Endothelial cell of umbilical vein (primary cell): Measurements from ENCODE around the gene MSTO1. TPM values are rescaled to one million over a fixed set of nuclear protein-coding genes. Genes with fewer than 3 reads are reported as not detected.
"Not testable (repeated sequence)": the region's sequence is repeated elsewhere in the genome, so short reads cannot be mapped to it uniquely, and the experiment has no call there.

Experiments used
- BruUV-seq: library from RNA; stranded (reverse); fragments of 400-500 nt; replicated peaks from 2 replicates; lab custom pipeline; 2021; lab: Mats Ljungman, UMichigan
- CTCF ChIA-PET: fragments of 300-600, 350-600 bp; sonication (Branson Sonifier 250); formaldehyde crosslinking; loops from one replicate; lab custom pipeline; 2021; ENCODE audit warnings: antibody characterized with exemption, inconsistent platforms; lab: Charles Lee
- POLR2A ChIA-PET: fragments of 300-600, 350-600 bp; sonication (Branson Sonifier 250); formaldehyde crosslinking; loops from one replicate; lab custom pipeline; 2021; ENCODE audit warnings: antibody characterized with exemption, inconsistent platforms; lab: Charles Lee
- DNase-seq: peaks from one replicate; pipeline ENCODE4 v3.0.0-alpha.2; 2011; ENCODE audit warnings: low read depth, low spot score
- FAIRE-seq: peaks from 2 replicates; lab custom pipeline; 2011; peaks lifted over from hg19 to GRCh38; lab: Jason Lieb, UNC
- H2AFZ ChIP-seq: 2 replicates; pipeline ENCODE4 v1.6.0; 2012; ENCODE audit warnings: low read depth, low read length, control low read depth, inconsistent platforms
- H3K27ac ChIP-seq: 2 replicates; pipeline ENCODE4 v1.5.1; 2011; ENCODE audit warnings: low read depth, mild to moderate bottlenecking, control low read depth, low read length, moderate library complexity; ENCODE audit not compliant: insufficient read depth
- H3K27me3 ChIP-seq, 2 experiments: 2 replicates each; pipeline versions ENCODE4 v1.6.0 to v1.6.1; 2011; ENCODE audit warnings: low read length in 2 of 2, mixed read lengths in 1 of 2; ENCODE audit not compliant: control insufficient read depth in 2 of 2, insufficient read depth in 2 of 2
- H3K36me3 ChIP-seq, 2 experiments: 2 replicates in 1 of 2; 3 replicates in 1 of 2; pipeline ENCODE4 v1.5.1; 2011; ENCODE audit warnings: low read length in 2 of 2, mild to moderate bottlenecking in 1 of 2, moderate library complexity in 1 of 2; ENCODE audit not compliant: control insufficient read depth in 2 of 2, insufficient read depth in 2 of 2; ENCODE audit errors: extremely low read depth in 1 of 2
- H3K4me1 ChIP-seq: 3 replicates; pipeline ENCODE4 v1.5.1; 2011; ENCODE audit warnings: mild to moderate bottlenecking, low read length; ENCODE audit not compliant: control insufficient read depth, insufficient read depth; ENCODE audit errors: extremely low read depth
- H3K4me2 ChIP-seq: 2 replicates; pipeline ENCODE4 v1.6.1; 2011; ENCODE audit warnings: low read length, control low read depth, mixed read lengths; ENCODE audit not compliant: insufficient read depth
- H3K4me3 ChIP-seq, 3 experiments: fragments of 200-600 bp in 1 of 3; sonication (generic), shearing (Covaris generic) in 1 of 3; replicated peaks in 1 of 3; 2 replicates each; pipeline ENCODE4 v1.5.1; 2011 to 2016; ENCODE audit warnings: control low read depth in 3 of 3, low read length in 3 of 3, mild to moderate bottlenecking in 2 of 3, inconsistent platforms in 1 of 3, low read depth in 1 of 3, moderate library complexity in 1 of 3; ENCODE audit not compliant: insufficient read depth in 1 of 3
- H3K79me2 ChIP-seq: 2 replicates; pipeline ENCODE4 v1.6.0; 2012; ENCODE audit warnings: low read length, inconsistent platforms; ENCODE audit not compliant: control insufficient read depth, insufficient read depth
- H3K9ac ChIP-seq: replicated peaks from 2 replicates; pipeline ENCODE3; 2011; ENCODE audit warnings: low read length, control low read depth; ENCODE audit not compliant: insufficient read depth; ENCODE audit errors: extremely low read depth
- H3K9me1 ChIP-seq: replicated peaks from 3 replicates; pipeline ENCODE4 v1.6.0; 2011; ENCODE audit warnings: mild to moderate bottlenecking, low read length; ENCODE audit not compliant: control insufficient read depth, insufficient read depth; ENCODE audit errors: extremely low read depth
- H3K9me3 ChIP-seq: replicated peaks from 2 replicates; pipeline ENCODE4 v1.5.1; 2012; ENCODE audit warnings: low read length, inconsistent platforms; ENCODE audit not compliant: control insufficient read depth, insufficient read depth
- H4K20me1 ChIP-seq: replicated peaks from 2 replicates; pipeline ENCODE3; 2011; ENCODE audit warnings: mild to moderate bottlenecking, low read length; ENCODE audit not compliant: control insufficient read depth, insufficient read depth; ENCODE audit errors: extremely low read depth
- EZH2 ChIP-seq: IDR thresholded peaks from 2 replicates; pipeline ENCODE4 v1.6.1; 2012; ENCODE audit warnings: borderline replicate concordance, low read depth, mild to moderate bottlenecking, moderate library complexity, low read length, inconsistent platforms; ENCODE audit not compliant: severe bottlenecking
- FOS ChIP-seq: IDR thresholded peaks from 2 replicates; pipeline ENCODE4 v1.6.1; 2011; ENCODE audit warnings: mild to moderate bottlenecking, low read length, moderate library complexity, borderline replicate concordance; ENCODE audit not compliant: insufficient read depth
- GATA2 ChIP-seq: IDR thresholded peaks from 2 replicates; pipeline ENCODE4 v1.7.0; 2011; ENCODE audit warnings: low read depth, mild to moderate bottlenecking, moderate library complexity, mixed read lengths, low read length; ENCODE audit not compliant: insufficient read length, insufficient read depth
- JUN ChIP-seq: IDR thresholded peaks from 2 replicates; pipeline ENCODE4 v1.6.1; 2011; ENCODE audit warnings: borderline replicate concordance, low read depth; ENCODE audit not compliant: insufficient read length, insufficient read depth
- MYC ChIP-seq: IDR thresholded peaks from one replicate; pipeline ENCODE4 v1.6.1; 2011; ENCODE audit warnings: mild to moderate bottlenecking, low read depth, low read length
- POLR2A ChIP-seq: IDR thresholded peaks from 2 replicates; pipeline ENCODE4 v1.6.1; 2012; ENCODE audit warnings: low read depth, mild to moderate bottlenecking, control low read depth, low read length
- POLR2AphosphoS5 ChIP-seq: IDR thresholded peaks from 2 replicates; pipeline ENCODE4 v1.6.1; 2012; ENCODE audit warnings: low read depth, mild to moderate bottlenecking, control low read depth, low read length, moderate library complexity; ENCODE audit not compliant: insufficient read depth
- dilution Hi-C: fragments of 300-500 bp; cut with MboI; formaldehyde crosslinking; loops from one replicate; pipeline ENCODE4 v1.15.0; 2019; ENCODE audit warnings: low sequenced_read_pairs; ENCODE audit not compliant: extremely low pct_ligation_motif_present
- intact Hi-C: fragments of 100-400 bp; cut with micrococcal nuclease; formaldehyde crosslinking; loops from one replicate; pipeline ENCODE4 v1.10.0; 2022
- polyA plus RNA-seq, 4 experiments: library from polyadenylated mRNA; depleted of rRNA in 3 of 4; stranded (reverse) in 3 of 4; unstranded in 1 of 4; fragments of >200 nt; gene quantifications; 2 replicates each; pipeline versions ENCODE4 v1.2.1 to v1.2.3, GENCODE V29; 2011 to 2012; ENCODE audit warnings: missing spikeins in 1 of 4
- total RNA-seq: library from RNA; stranded (reverse); gene quantifications from 2 replicates; pipeline ENCODE4 v1.2.3, GENCODE V29; 2021
- TF ChIP-seq, protein P1 (sequence below), 2 donors: IDR thresholded peaks; 1 replicate in 1 of 2; 2 replicates in 1 of 2; pipeline ENCODE4 v1.5.1; 2011; ENCODE audit warnings: low read length in 2 of 2, mild to moderate bottlenecking in 2 of 2, moderate library complexity in 2 of 2, control low read depth in 1 of 2, inconsistent platforms in 1 of 2, low read depth in 1 of 2; ENCODE audit not compliant: insufficient read depth in 1 of 2; ENCODE audit errors: extremely low read depth in 1 of 2
- TF ChIP-seq, protein P2 (sequence below): IDR thresholded peaks from 2 replicates; pipeline ENCODE4 v1.6.1; 2011; ENCODE audit not compliant: insufficient read depth, insufficient read length

MSTO1 gene
- total and polyA plus RNA-seq, 2 donors (not counting 3 experiments of a cell fraction or from before 2014, with no cell fraction given), result 36.8 to 51.9 TPM

DNA sequence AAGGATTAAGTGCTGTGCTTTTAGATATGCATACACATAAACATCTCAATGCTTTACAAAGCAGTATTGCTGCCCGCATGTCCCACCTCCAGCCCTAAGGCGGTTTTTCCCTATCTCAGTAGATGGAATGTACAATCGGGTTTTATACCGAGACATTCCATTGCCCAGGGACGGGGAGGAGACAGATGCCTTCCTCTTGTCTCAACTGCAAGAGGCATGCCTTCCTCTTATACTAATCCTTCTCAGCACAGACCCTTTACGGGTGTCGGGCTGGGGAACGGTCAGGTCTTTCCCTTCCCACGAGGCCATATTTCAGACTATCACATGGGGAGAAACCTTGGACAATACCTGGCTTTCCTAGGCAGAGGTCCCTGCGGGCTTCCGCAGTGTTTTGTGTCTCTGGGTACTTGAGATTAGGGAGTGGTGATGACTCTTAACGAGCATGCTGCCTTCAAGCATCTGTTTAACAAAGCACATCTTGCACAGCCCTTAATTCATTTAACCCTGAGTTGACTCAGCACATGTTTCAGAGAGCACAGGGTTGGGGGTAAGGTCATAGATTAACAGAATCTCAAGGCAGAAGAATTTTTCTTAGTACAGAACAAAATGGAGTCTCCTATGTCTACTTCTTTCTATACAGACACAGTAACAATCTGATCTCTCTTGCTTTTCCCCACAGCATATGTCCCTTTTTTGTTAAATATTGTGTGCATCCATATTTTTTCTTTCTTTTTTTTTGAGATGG, 10.0 kb upstream of the MSTO1 start:
- H3K27me3 ChIP-seq, H4K20me1 ChIP-seq, H2AFZ ChIP-seq, H3K9ac ChIP-seq, H3K79me2 ChIP-seq, dilution Hi-C loops, H3K4me1 ChIP-seq, H3K4me3 ChIP-seq, POLR2A ChIA-PET, H3K36me3 ChIP-seq, H3K9me1 ChIP-seq, H3K9me3 ChIP-seq, BruUV-seq, intact Hi-C loops, H3K27ac ChIP-seq, CTCF ChIA-PET, FAIRE-seq, H3K4me2 ChIP-seq, DNase-seq: not testable (repeated sequence)

DNA sequence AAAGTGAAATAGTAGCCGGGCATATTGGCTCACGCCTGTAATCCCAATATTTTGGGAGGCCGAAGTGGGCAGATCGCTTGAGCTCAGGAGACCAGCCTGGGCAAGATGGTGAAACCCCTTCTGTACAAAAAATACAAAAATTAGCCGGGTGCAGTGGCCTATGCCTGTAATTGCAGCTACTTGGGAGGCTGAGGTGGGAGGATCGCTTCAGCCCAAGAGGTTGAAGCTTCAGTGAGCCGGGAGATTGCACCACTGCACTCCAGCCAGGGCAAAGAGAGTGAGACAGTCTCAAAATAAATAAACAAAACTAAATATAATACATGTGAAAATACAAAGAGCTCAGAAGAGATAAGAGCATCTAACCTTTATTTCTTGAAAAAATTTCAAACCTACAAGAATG, 2.3 kb upstream of the MSTO1 start:
- Histone ChIP-seq H2AFZ (no peak overlapping the region), H3K4me3 (no peak overlapping the region), H3K9me1 (no peaks in the 10 kb centered on the region), H3K9ac (no peak overlapping the region), H3K27me3 (no peaks in the 10 kb centered on the region), H3K9me3 (no peaks in the 10 kb centered on the region), H3K27ac (no peak overlapping the region), H4K20me1 (no peaks in the 10 kb centered on the region), H3K79me2 (peaks cover 2% of the 10 kb centered on the region), H3K4me2 (no peak overlapping the region), H3K4me1 (no peaks in the 10 kb centered on the region), H3K36me3 (peaks cover 0 to 2% of the 10 kb centered on the region in 2 experiments)
- ChIA-PET POLR2A (interaction anchor here (0.6 kb wide), 1 partner anchor 12 kb away, joined by 6 read pairs; no protein-coding TSS in a partner anchor), CTCF (interaction anchor here (0.8 to 1.1 kb wide), 3 partner anchors 9 to 349 kb away, joined by 3 to 4 read pairs (median 4); no protein-coding TSS in a partner anchor)
- dilution Hi-C loops (no loop called here), intact Hi-C loops (no loop called here)
- TF ChIP-seq, protein P1, sequence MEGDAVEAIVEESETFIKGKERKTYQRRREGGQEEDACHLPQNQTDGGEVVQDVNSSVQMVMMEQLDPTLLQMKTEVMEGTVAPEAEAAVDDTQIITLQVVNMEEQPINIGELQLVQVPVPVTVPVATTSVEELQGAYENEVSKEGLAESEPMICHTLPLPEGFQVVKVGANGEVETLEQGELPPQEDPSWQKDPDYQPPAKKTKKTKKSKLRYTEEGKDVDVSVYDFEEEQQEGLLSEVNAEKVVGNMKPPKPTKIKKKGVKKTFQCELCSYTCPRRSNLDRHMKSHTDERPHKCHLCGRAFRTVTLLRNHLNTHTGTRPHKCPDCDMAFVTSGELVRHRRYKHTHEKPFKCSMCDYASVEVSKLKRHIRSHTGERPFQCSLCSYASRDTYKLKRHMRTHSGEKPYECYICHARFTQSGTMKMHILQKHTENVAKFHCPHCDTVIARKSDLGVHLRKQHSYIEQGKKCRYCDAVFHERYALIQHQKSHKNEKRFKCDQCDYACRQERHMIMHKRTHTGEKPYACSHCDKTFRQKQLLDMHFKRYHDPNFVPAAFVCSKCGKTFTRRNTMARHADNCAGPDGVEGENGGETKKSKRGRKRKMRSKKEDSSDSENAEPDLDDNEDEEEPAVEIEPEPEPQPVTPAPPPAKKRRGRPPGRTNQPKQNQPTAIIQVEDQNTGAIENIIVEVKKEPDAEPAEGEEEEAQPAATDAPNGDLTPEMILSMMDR (IDR thresholded peaks at IDR 0.05; ENCODE audit: extremely low read depth in 1 of 2, insufficient read depth in 1 of 2, low read depth in 1 of 2, low read length in 2 of 2), result no peak
- TF ChIP-seq EZH2 (no peak), POLR2A (no peak), JUN (no peak), POLR2AphosphoS5 (no peak), MYC (no peak), GATA2 (no peak), FOS (no peak)
- TF ChIP-seq, protein P2, sequence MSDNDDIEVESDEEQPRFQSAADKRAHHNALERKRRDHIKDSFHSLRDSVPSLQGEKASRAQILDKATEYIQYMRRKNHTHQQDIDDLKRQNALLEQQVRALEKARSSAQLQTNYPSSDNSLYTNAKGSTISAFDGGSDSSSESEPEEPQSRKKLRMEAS, result no peak
- no TSS peak for BruUV-seq
- DNase-seq (no peak), FAIRE-seq (no peak)
